ENCODE measurements around the gene PTPN1. TPM values are rescaled to one million over a fixed set of nuclear protein-coding genes. Genes with fewer than 3 reads are reported as not detected.

PTPN1 gene
- total and polyA plus RNA-seq, 5 donors: 20.8 to 37.4 (median 25.6) TPM

- DNase-seq (no peak), ATAC-seq (no peak)
- WGBS: 95% methylated on average over 6 of the region's 6 CpGs
- no peak overlapping the region for H3K27ac ChIP-seq (ENCODE audit: low read length)
- intact Hi-C loops (cut with DNase I): no loop called here
- H3K27me3 ChIP-seq (ENCODE audit: control insufficient read depth, insufficient read depth): no peaks in the 10 kb centered on the region
- no peak overlapping the region for H3K4me3 ChIP-seq (ENCODE audit: low read length)
- no peaks in the 10 kb centered on the region for H3K9me3 ChIP-seq (ENCODE audit: control insufficient read depth, low read length)
- H3K4me1 ChIP-seq (ENCODE audit: control insufficient read depth, insufficient read depth, low read length): peaks cover 14% of the 10 kb centered on the region
Measured at GRCh38 chr20:50559149-50559548, 49.0 kb downstream of the PTPN1 start.

GRCh38 chr20:50559856-50560638 is 49.9 kb downstream of the PTPN1 start:
- ATAC-seq (no peak), DNase-seq (no peak)
- no peaks in the 10 kb centered on the region for H3K9me3 ChIP-seq (ENCODE audit: control insufficient read depth, low read length)
- whole genome bisulfite sequencing: 73% methylated on average over 8 of the region's 8 CpGs
- no peaks in the 10 kb centered on the region for H3K27me3 ChIP-seq (ENCODE audit: control insufficient read depth, insufficient read depth)
- H3K4me1 ChIP-seq (ENCODE audit: control insufficient read depth, insufficient read depth, low read length): peaks cover 13% of the 10 kb centered on the region
- no peak overlapping the region for H3K4me3 ChIP-seq (ENCODE audit: low read length)
- intact Hi-C loops (cut with DNase I): no loop called here
- H3K27ac ChIP-seq (ENCODE audit: low read length): no peak overlapping the region

GRCh38 chr20:50560867-50561266 is 50.7 kb downstream of the PTPN1 start:
- no peak for DNase-seq
- intact Hi-C loops (cut with DNase I): no loop called here
- ATAC-seq: peak in 1 of 2 donors; percentile 34
- H3K27me3 ChIP-seq (ENCODE audit: control insufficient read depth, insufficient read depth): no peaks in the 10 kb centered on the region
- H3K4me1 ChIP-seq (ENCODE audit: control insufficient read depth, insufficient read depth, low read length): peaks cover 12% of the 10 kb centered on the region
- H3K4me3 ChIP-seq (ENCODE audit: low read length): no peak overlapping the region
- H3K9me3 ChIP-seq (ENCODE audit: control insufficient read depth, low read length): no peaks in the 10 kb centered on the region
- 71% methylated on average over 5 of the region's 5 CpGs for WGBS
- H3K27ac ChIP-seq (ENCODE audit: low read length): no peak overlapping the region

GRCh38 chr20:50561379-50562078 is 51.3 kb downstream of the PTPN1 start:
- 89% methylated on average over 17 of the region's 17 CpGs for WGBS
- ATAC-seq (peak in 1 of 2 donors; percentile 31), DNase-seq (no peak)
- intact Hi-C loops (cut with DNase I): no loop called here
- no peaks in the 10 kb centered on the region for H3K27me3 ChIP-seq (ENCODE audit: control insufficient read depth, insufficient read depth)
- no peaks in the 10 kb centered on the region for H3K9me3 ChIP-seq (ENCODE audit: control insufficient read depth, low read length)
- no peak overlapping the region for H3K4me3 ChIP-seq (ENCODE audit: low read length)
- peaks cover 12% of the 10 kb centered on the region for H3K4me1 ChIP-seq (ENCODE audit: control insufficient read depth, insufficient read depth, low read length)
- no peak overlapping the region for H3K27ac ChIP-seq (ENCODE audit: low read length)

GRCh38 chr20:50562262-50562701 is 52.1 kb downstream of the PTPN1 start:
- Histone ChIP-seq H3K4me1 (ENCODE audit: control insufficient read depth, insufficient read depth, low read length) (peaks cover 12% of the 10 kb centered on the region), H3K27me3 (ENCODE audit: control insufficient read depth, insufficient read depth) (no peaks in the 10 kb centered on the region), H3K4me3 (ENCODE audit: low read length) (no peak overlapping the region), H3K27ac (ENCODE audit: low read length) (no peak overlapping the region), H3K9me3 (ENCODE audit: control insufficient read depth, low read length) (no peaks in the 10 kb centered on the region)
- ATAC-seq (peak; percentile 47 to 73), DNase-seq (no peak)
- WGBS: 81% methylated on average over 7 of the region's 7 CpGs
- intact Hi-C loops (cut with DNase I): no loop called here

GRCh38 chr20:50563133-50563944 is 53.2 kb downstream of the PTPN1 start:
- intact Hi-C loops (cut with DNase I): no loop called here
- Histone ChIP-seq H3K27ac (ENCODE audit: low read length) (no peak overlapping the region), H3K9me3 (ENCODE audit: control insufficient read depth, low read length) (no peaks in the 10 kb centered on the region), H3K4me3 (ENCODE audit: low read length) (no peak overlapping the region), H3K4me1 (ENCODE audit: control insufficient read depth, insufficient read depth, low read length) (peaks cover 12% of the 10 kb centered on the region), H3K27me3 (ENCODE audit: control insufficient read depth, insufficient read depth) (no peaks in the 10 kb centered on the region)
- ATAC-seq (no peak), DNase-seq (no peak)
- WGBS: 72% methylated on average over 3 of the region's 3 CpGs

- H3K27ac ChIP-seq (ENCODE audit: low read length): no peak overlapping the region
- no peak for DNase-seq
- WGBS: 81% methylated on average over 2 of the region's 2 CpGs
- ATAC-seq: no peak
- no peaks in the 10 kb centered on the region for H3K27me3 ChIP-seq (ENCODE audit: control insufficient read depth, insufficient read depth)
- peaks cover 9% of the 10 kb centered on the region for H3K4me1 ChIP-seq (ENCODE audit: control insufficient read depth, insufficient read depth, low read length)
- intact Hi-C loops (cut with DNase I): no loop called here
- H3K4me3 ChIP-seq (ENCODE audit: low read length): no peak overlapping the region
- H3K9me3 ChIP-seq (ENCODE audit: control insufficient read depth, low read length): no peaks in the 10 kb centered on the region
Measured at GRCh38 chr20:50565383-50565782, 55.2 kb downstream of the PTPN1 start.

- intact Hi-C loops (cut with DNase I): no loop called here
- 88% methylated on average over 4 of the region's 4 CpGs for WGBS
- Histone ChIP-seq H3K4me1 (ENCODE audit: control insufficient read depth, insufficient read depth, low read length) (peaks cover 8% of the 10 kb centered on the region), H3K9me3 (ENCODE audit: control insufficient read depth, low read length) (no peaks in the 10 kb centered on the region), H3K27ac (ENCODE audit: low read length) (no peak overlapping the region), H3K27me3 (ENCODE audit: control insufficient read depth, insufficient read depth) (no peaks in the 10 kb centered on the region), H3K4me3 (ENCODE audit: low read length) (no peak overlapping the region)
- no peak for DNase-seq
- no peak for ATAC-seq
Measured at GRCh38 chr20:50565871-50566270, 55.7 kb downstream of the PTPN1 start.

- peaks cover 11% of the 10 kb centered on the region for H3K4me1 ChIP-seq (ENCODE audit: control insufficient read depth, insufficient read depth, low read length)
- intact Hi-C loops (cut with DNase I): no loop called here
- WGBS: 95% methylated on average over 18 of the region's 18 CpGs
- no peaks in the 10 kb centered on the region for H3K27me3 ChIP-seq (ENCODE audit: control insufficient read depth, insufficient read depth)
- H3K27ac ChIP-seq (ENCODE audit: low read length): no peak overlapping the region
- no peak overlapping the region for H3K4me3 ChIP-seq (ENCODE audit: low read length)
- no peak for DNase-seq
- H3K9me3 ChIP-seq (ENCODE audit: control insufficient read depth, low read length): no peaks in the 10 kb centered on the region
- no peak for ATAC-seq
Measured at GRCh38 chr20:50567860-50568548, 57.8 kb downstream of the PTPN1 start.

GRCh38 chr20:50568549-50568942 is 58.4 kb downstream of the PTPN1 start:
- intact Hi-C loops (cut with DNase I): no loop called here
- WGBS: 85% methylated on average over 11 of the region's 11 CpGs
- Histone ChIP-seq H3K9me3 (ENCODE audit: control insufficient read depth, low read length) (no peaks in the 10 kb centered on the region), H3K4me1 (ENCODE audit: control insufficient read depth, insufficient read depth, low read length) (peaks cover 16% of the 10 kb centered on the region), H3K27ac (ENCODE audit: low read length) (no peak overlapping the region), H3K27me3 (ENCODE audit: control insufficient read depth, insufficient read depth) (no peaks in the 10 kb centered on the region), H3K4me3 (ENCODE audit: low read length) (no peak overlapping the region)
- no peak for ATAC-seq
- DNase-seq: no peak
